KBM-7 (cell line): ENCODE measurements around the gene NRDC.

Source experiments
- DNase-seq: peaks from one replicate; pipeline ENCODE4 v3.0.0-alpha.2; 2015
- in situ Hi-C: fragments of 300-500 bp; cut with MboI; formaldehyde crosslinking; loops from 2 replicates; pipeline ENCODE4 v1.14.3; 2020; ENCODE audit warnings: low sequenced_read_pairs, low pct_unique_long_range_greater_than_20kb, mixed read lengths

Gene NRDC

DNA sequence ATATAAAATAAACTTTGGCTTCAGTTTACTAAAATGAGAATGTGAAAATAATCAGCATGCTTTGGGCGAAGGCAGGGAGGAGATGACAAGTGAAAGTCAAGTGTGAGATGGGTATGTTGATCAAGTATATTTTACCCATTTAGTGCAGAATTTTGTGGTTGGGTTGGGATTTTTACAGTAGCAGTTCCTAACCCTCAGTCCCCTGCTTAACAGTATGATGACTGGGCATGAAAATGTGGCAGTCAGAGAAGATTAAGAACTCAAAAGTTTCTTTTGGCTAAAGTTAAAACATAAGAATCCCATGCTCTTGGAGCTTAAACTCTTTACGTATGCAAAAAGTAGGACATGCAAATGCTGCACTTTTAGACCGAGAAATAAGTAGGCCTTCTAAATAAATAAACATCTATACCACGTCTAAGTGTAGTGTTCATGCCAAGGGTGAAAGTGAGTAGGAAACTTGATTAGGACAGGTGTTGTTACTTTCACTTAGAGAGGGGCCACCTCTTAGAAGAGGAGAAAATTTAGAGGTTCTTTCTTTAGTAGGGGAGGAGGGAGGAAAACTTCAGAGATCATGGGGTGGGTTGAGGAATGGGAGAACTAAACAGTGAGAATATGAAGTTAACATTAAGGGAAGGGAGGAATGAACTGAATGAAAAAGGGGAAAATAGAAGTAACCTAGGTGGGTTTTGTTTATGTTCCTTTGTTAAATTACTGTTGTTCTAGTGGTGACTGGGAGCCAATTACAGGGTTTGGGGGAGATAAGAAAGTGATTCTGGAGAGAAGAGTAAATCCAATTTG is 133.8 kb downstream of the NRDC start:
- in situ Hi-C loops: no loop called here

GRCh38 chr1:51741121-51741681 is 137.3 kb downstream of the NRDC start:
- no peak for DNase-seq

More for the DNA sequence above, 133.8 kb downstream of the NRDC start:
- DNase-seq: no peak

GRCh38 chr1:51740652-51741051 is 137.9 kb downstream of the NRDC start:
- in situ Hi-C loops: no loop called here
- no peak for DNase-seq

More at GRCh38 chr1:51741121-51741681, 137.3 kb downstream of the NRDC start:
- in situ Hi-C loops: no loop called here
